ENCODE results near the gene BANF1. TPM values are rescaled to one million over a fixed set of nuclear protein-coding genes. Genes with fewer than 3 reads are reported as not detected.

BANF1 gene
- total RNA-seq, 5 donors from 2014 or later (not counting 1 experiment from before 2014, with no cell fraction given), result 70.9 to 101 (median 82.6) TPM

GRCh38 chr11:66037327-66037726, 35.0 kb downstream of the BANF1 start:
- Histone ChIP-seq H3K4me1 (ENCODE audit: control insufficient read depth in 1 of 2, extremely low read depth in 1 of 2, insufficient read depth in 2 of 2, low read length in 2 of 2) (no peaks in the 10 kb centered on the region), H3K9me3 (no peaks in the 10 kb centered on the region), H3K36me3 (ENCODE audit: control insufficient read depth in 2 of 2, extremely low read depth in 1 of 2, insufficient read depth in 1 of 2, low read length in 1 of 2) (no peaks in the 10 kb centered on the region), H3K27me3 (replicated peaks in 1 of 2; ENCODE audit: control insufficient read depth in 2 of 2, extremely low read depth in 1 of 2, insufficient read depth in 2 of 2, low read length in 1 of 2) (peaks cover 0 to 25% of the 10 kb centered on the region in 2 experiments), H3K27ac (ENCODE audit: low read length) (no peak overlapping the region), H3K4me3 (ENCODE audit: control insufficient read depth in 1 of 2, extremely low read depth in 1 of 2, low read length in 1 of 2) (no peak overlapping the region)
- Mint-ChIP-seq H3K36me3 (no peaks in the 10 kb centered on the region), H3K27ac (no peak overlapping the region), H3K4me1 (no peaks in the 10 kb centered on the region), H3K9me3 (no peaks in the 10 kb centered on the region), H3K4me3 (no peak overlapping the region), H3K27me3 (peaks cover 4 to 6% of the 10 kb centered on the region in 2 donors)
- no peak for DNase-seq
- POLR2A ChIA-PET, result interaction anchor here in 1 of 2 donors (0.6 kb wide), 1 partner anchor 1152 kb away, joined by 6 read pairs; no protein-coding TSS in a partner anchor
- no peak for ATAC-seq (replicated peaks in 1 of 4)
- CTCF ChIA-PET, result no interaction called here
- WGBS (ENCODE audit: insufficient coverage), result 71% methylated on average over 1 of the region's 3 CpGs

DNA sequence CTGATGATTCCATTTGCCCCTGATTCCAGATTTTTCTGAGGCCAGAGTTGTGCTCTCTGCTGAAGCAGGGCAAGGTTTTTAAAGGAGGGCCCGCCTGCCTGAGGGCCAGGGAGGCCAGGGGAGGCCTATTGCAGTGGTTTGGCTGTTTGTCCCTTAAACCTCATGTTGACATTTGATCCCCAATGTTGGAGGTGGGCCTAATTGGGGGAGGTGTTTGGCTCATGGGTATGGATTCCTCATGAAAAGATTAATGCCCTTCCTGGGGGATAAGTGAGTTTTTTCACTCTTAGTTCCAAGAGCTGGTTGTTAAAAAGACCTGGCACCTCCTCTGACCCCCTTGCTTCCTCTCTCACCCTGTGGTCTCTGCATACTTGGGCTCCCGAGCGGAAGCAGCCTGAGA, 37.5 kb downstream of the BANF1 start:
- Histone ChIP-seq H3K36me3 (ENCODE audit: control insufficient read depth in 2 of 2, extremely low read depth in 1 of 2, insufficient read depth in 1 of 2, low read length in 1 of 2) (no peaks in the 10 kb centered on the region), H3K27me3 (replicated peaks in 1 of 2; ENCODE audit: control insufficient read depth in 2 of 2, extremely low read depth in 1 of 2, insufficient read depth in 2 of 2, low read length in 1 of 2) (peaks cover 0 to 23% of the 10 kb centered on the region in 2 experiments), H3K4me3 (ENCODE audit: control insufficient read depth in 1 of 2, extremely low read depth in 1 of 2, low read length in 1 of 2) (no peak overlapping the region), H3K4me1 (ENCODE audit: control insufficient read depth in 1 of 2, extremely low read depth in 1 of 2, insufficient read depth in 2 of 2, low read length in 2 of 2) (peaks cover 0 to under 1% of the 10 kb centered on the region in 2 experiments), H3K27ac (ENCODE audit: low read length) (no peak overlapping the region), H3K9me3 (no peaks in the 10 kb centered on the region)
- Mint-ChIP-seq H3K27ac (no peak overlapping the region), H3K9me3 (no peaks in the 10 kb centered on the region), H3K36me3 (no peaks in the 10 kb centered on the region), H3K4me3 (no peak overlapping the region), H3K27me3 (peaks cover 3 to 6% of the 10 kb centered on the region in 2 donors), H3K4me1 (peaks cover 2 to 5% (median 4%) of the 10 kb centered on the region in 3 donors)
- POLR2A ChIA-PET, result no interaction called here
- WGBS (ENCODE audit: insufficient coverage), result 86% methylated on average over 2 of the region's 3 CpGs
- CTCF ChIA-PET, result no interaction called here
- ATAC-seq (replicated peaks in 1 of 4), result no peak
- no peak for DNase-seq

GRCh38 chr11:66042227-66042995, 40.1 kb downstream of the BANF1 start:
- Histone ChIP-seq H3K36me3 (ENCODE audit: control insufficient read depth in 2 of 2, extremely low read depth in 1 of 2, insufficient read depth in 1 of 2, low read length in 1 of 2) (no peaks in the 10 kb centered on the region), H3K9me3 (no peaks in the 10 kb centered on the region), H3K27me3 (replicated peaks in 1 of 2; ENCODE audit: control insufficient read depth in 2 of 2, extremely low read depth in 1 of 2, insufficient read depth in 2 of 2, low read length in 1 of 2) (peaks cover 0 to 12% of the 10 kb centered on the region in 2 experiments), H3K4me1 (ENCODE audit: control insufficient read depth in 1 of 2, extremely low read depth in 1 of 2, insufficient read depth in 2 of 2, low read length in 2 of 2) (peaks cover 0 to 10% of the 10 kb centered on the region in 2 experiments), H3K27ac (ENCODE audit: low read length) (no peak overlapping the region), H3K4me3 (ENCODE audit: control insufficient read depth in 1 of 2, extremely low read depth in 1 of 2, low read length in 1 of 2) (no peak overlapping the region)
- POLR2A ChIA-PET, result no interaction called here
- CTCF ChIA-PET, result interaction anchor here in 1 of 2 donors (0.6 kb wide), 1 partner anchor 551 kb away, joined by 3 read pairs; no protein-coding TSS in a partner anchor
- no peak overlapping the region for H3K27ac Mint-ChIP-seq
- ATAC-seq (replicated peaks in 1 of 4) (no peak), DNase-seq (no peak)
- peaks cover 0 to 5% of the 10 kb centered on the region in 2 donors for H3K27me3 Mint-ChIP-seq
- 96% methylated on average over 68 of the region's 81 CpGs for WGBS (ENCODE audit: insufficient coverage)
- peaks cover 8 to 14% (median 11%) of the 10 kb centered on the region in 3 donors for H3K4me1 Mint-ChIP-seq
- no peak overlapping the region for H3K4me3 Mint-ChIP-seq
- no peaks in the 10 kb centered on the region for H3K9me3 Mint-ChIP-seq
- H3K36me3 Mint-ChIP-seq, result no peaks in the 10 kb centered on the region

- no peaks in the 10 kb centered on the region for H3K36me3 Mint-ChIP-seq
- Histone ChIP-seq H3K4me1 (ENCODE audit: control insufficient read depth in 1 of 2, extremely low read depth in 1 of 2, insufficient read depth in 2 of 2, low read length in 2 of 2) (peaks cover 0 to 10% of the 10 kb centered on the region in 2 experiments), H3K9me3 (no peaks in the 10 kb centered on the region), H3K27ac (ENCODE audit: low read length) (no peak overlapping the region), H3K4me3 (ENCODE audit: control insufficient read depth in 1 of 2, extremely low read depth in 1 of 2, low read length in 1 of 2) (no peak overlapping the region), H3K36me3 (ENCODE audit: control insufficient read depth in 2 of 2, extremely low read depth in 1 of 2, insufficient read depth in 1 of 2, low read length in 1 of 2) (no peaks in the 10 kb centered on the region), H3K27me3 (replicated peaks in 1 of 2; ENCODE audit: control insufficient read depth in 2 of 2, extremely low read depth in 1 of 2, insufficient read depth in 2 of 2, low read length in 1 of 2) (peaks cover 0 to 20% of the 10 kb centered on the region in 2 experiments)
- H3K27me3 Mint-ChIP-seq, result peaks cover 0 to 8% of the 10 kb centered on the region in 2 donors
- POLR2A ChIA-PET, result no interaction called here
- WGBS (ENCODE audit: insufficient coverage), result 96% methylated on average over 82 of the region's 88 CpGs
- CTCF ChIA-PET, result interaction anchor here in 1 of 2 donors (0.5 to 0.6 kb wide), 2 partner anchors 10 to 712 kb away, joined by 3 to 4 read pairs; no protein-coding TSS in a partner anchor
- DNase-seq (no peak), ATAC-seq (replicated peaks in 1 of 4) (no peak)
- H3K27ac Mint-ChIP-seq, result no peak overlapping the region
- no peak overlapping the region for H3K4me3 Mint-ChIP-seq
- no peaks in the 10 kb centered on the region for H3K9me3 Mint-ChIP-seq
- H3K4me1 Mint-ChIP-seq, result peaks cover 8 to 14% (median 11%) of the 10 kb centered on the region in 3 donors
Observed at GRCh38 chr11:66042996-66043906, 40.9 kb downstream of the BANF1 start.

GRCh38 chr11:66044757-66045156, 42.5 kb downstream of the BANF1 start:
- DNase-seq, result peak in 2 of 35 experiments; percentile 9 to 21
- no peak overlapping the region for H3K4me3 ChIP-seq (ENCODE audit: control insufficient read depth in 1 of 2, extremely low read depth in 1 of 2, low read length in 1 of 2)
- POLR2A ChIA-PET, result interaction anchor here in 1 of 2 donors (0.5 kb wide), 2 partner anchors 56 to 612 kb away, joined by 3 read pairs; no protein-coding TSS in a partner anchor
- peak in 3 of 4 experiments; percentile 12 to 28 (median 20) for ATAC-seq (replicated peaks in 1 of 4)
- Mint-ChIP-seq H3K36me3 (no peaks in the 10 kb centered on the region), H3K4me3 (peak overlapping the region in 1 of 3 donors; percentile 1), H3K27ac (no peak overlapping the region), H3K27me3 (peaks cover 4 to 7% of the 10 kb centered on the region in 2 donors), H3K4me1 (peaks cover 11 to 21% (median 13%) of the 10 kb centered on the region in 3 donors), H3K9me3 (no peaks in the 10 kb centered on the region)
- 57% methylated on average over 4 of the region's 6 CpGs for WGBS (ENCODE audit: insufficient coverage)
- peaks cover 2 to 18% of the 10 kb centered on the region in 2 experiments for H3K4me1 ChIP-seq (ENCODE audit: control insufficient read depth in 1 of 2, extremely low read depth in 1 of 2, insufficient read depth in 2 of 2, low read length in 2 of 2)
- CTCF ChIA-PET, result interaction anchor here in 1 of 2 donors (0.6 to 2.0 kb wide), 11 partner anchors 11 to 823 kb away, joined by 3 to 11 read pairs (median 4); partner anchors contain the start of genes CCDC85B and PACS1
- no peaks in the 10 kb centered on the region for H3K36me3 ChIP-seq (ENCODE audit: control insufficient read depth in 2 of 2, extremely low read depth in 1 of 2, insufficient read depth in 1 of 2, low read length in 1 of 2)
- no peak overlapping the region for H3K27ac ChIP-seq (ENCODE audit: low read length)
- H3K9me3 ChIP-seq, result no peaks in the 10 kb centered on the region
- H3K27me3 ChIP-seq (replicated peaks in 1 of 2; ENCODE audit: control insufficient read depth in 2 of 2, extremely low read depth in 1 of 2, insufficient read depth in 2 of 2, low read length in 1 of 2), result peaks cover 0 to 26% of the 10 kb centered on the region in 2 experiments

Measured in T-cell (primary cell).